ENCODE results near the gene PCBP3. TPM values are rescaled to one million over a fixed set of nuclear protein-coding genes. Genes with fewer than 3 reads are reported as not detected.

The PCBP3 gene
- total RNA-seq, 2 experiments from 2014 or later = 4.8 to 5.8 TPM

- peaks cover 46% of the 10 kb centered on the region for H3K4me1 Mint-ChIP-seq
- H3K27me3 Mint-ChIP-seq = no peaks in the 10 kb centered on the region
- H3K4me3 Mint-ChIP-seq = no peak overlapping the region
- peaks cover 5% of the 10 kb centered on the region for H3K9me3 Mint-ChIP-seq
- peak overlapping the region; percentile 94 for H3K27ac Mint-ChIP-seq
- POLR2A ChIA-PET = no interaction called here
- CTCF ChIA-PET = interaction anchor here (0.9 to 1.2 kb wide), 2 partner anchors 14 to 70 kb away, joined by 3 read pairs; no protein-coding TSS in a partner anchor
- peaks cover 8% of the 10 kb centered on the region for H3K36me3 Mint-ChIP-seq (ENCODE audit: low read depth)
- DNase-seq = peak; percentile 27
Measured at GRCh38 chr21:45769294-45769693, 125.8 kb downstream of the PCBP3 start.

- no peaks in the 10 kb centered on the region for H3K27me3 Mint-ChIP-seq
- peak overlapping the region; percentile 94 for H3K27ac Mint-ChIP-seq
- no peak overlapping the region for H3K4me3 Mint-ChIP-seq
- H3K36me3 Mint-ChIP-seq (ENCODE audit: low read depth) = peaks cover 12% of the 10 kb centered on the region
- DNase-seq = no peak
- CTCF ChIA-PET = interaction anchor here (0.6 to 0.9 kb wide), 2 partner anchors 13 to 17 kb away, joined by 3 read pairs; no protein-coding TSS in a partner anchor
- H3K4me1 Mint-ChIP-seq = peaks cover 46% of the 10 kb centered on the region
- peaks cover 7% of the 10 kb centered on the region for H3K9me3 Mint-ChIP-seq
- POLR2A ChIA-PET = no interaction called here
Measured at GRCh38 chr21:45769896-45770295, 126.4 kb downstream of the PCBP3 start.

- no peak overlapping the region for H3K27ac Mint-ChIP-seq
- CTCF ChIA-PET = no interaction called here
Measured at GRCh38 chr21:45772180-45772579, 128.7 kb downstream of the PCBP3 start.

GRCh38 chr21:45774291-45774690, 130.8 kb downstream of the PCBP3 start:
- Mint-ChIP-seq H3K4me1 (peaks cover 9% of the 10 kb centered on the region), H3K27me3 (no peaks in the 10 kb centered on the region), H3K36me3 (ENCODE audit: low read depth) (peaks cover 27% of the 10 kb centered on the region), H3K9me3 (peaks cover 24% of the 10 kb centered on the region), H3K4me3 (no peak overlapping the region), H3K27ac (no peak overlapping the region)
- POLR2A ChIA-PET = no interaction called here
- CTCF ChIA-PET = no interaction called here
- DNase-seq = no peak

More at GRCh38 chr21:45772180-45772579, 128.7 kb downstream of the PCBP3 start:
- no peak overlapping the region for H3K4me3 Mint-ChIP-seq
- H3K9me3 Mint-ChIP-seq = peaks cover 20% of the 10 kb centered on the region
- H3K27me3 Mint-ChIP-seq = no peaks in the 10 kb centered on the region
- DNase-seq = no peak
- H3K4me1 Mint-ChIP-seq = peaks cover 30% of the 10 kb centered on the region
- POLR2A ChIA-PET = no interaction called here
- H3K36me3 Mint-ChIP-seq (ENCODE audit: low read depth) = peaks cover 19% of the 10 kb centered on the region

- no peaks in the 10 kb centered on the region for H3K4me1 Mint-ChIP-seq
- POLR2A ChIA-PET = no interaction called here
- DNase-seq = no peak
- CTCF ChIA-PET = no interaction called here
- no peak overlapping the region for H3K27ac Mint-ChIP-seq
- peaks cover 27% of the 10 kb centered on the region for H3K36me3 Mint-ChIP-seq (ENCODE audit: low read depth)
- H3K27me3 Mint-ChIP-seq = no peaks in the 10 kb centered on the region
- no peak overlapping the region for H3K4me3 Mint-ChIP-seq
- peaks cover 23% of the 10 kb centered on the region for H3K9me3 Mint-ChIP-seq
Measured at GRCh38 chr21:45776971-45777370, 133.4 kb downstream of the PCBP3 start.

- ChIA-PET CTCF (no interaction called here), POLR2A (no interaction called here)
- peaks cover 21% of the 10 kb centered on the region for H3K36me3 Mint-ChIP-seq (ENCODE audit: low read depth)
- H3K4me3 Mint-ChIP-seq = no peak overlapping the region
- no peak for DNase-seq
- no peaks in the 10 kb centered on the region for H3K4me1 Mint-ChIP-seq
- H3K27me3 Mint-ChIP-seq = no peaks in the 10 kb centered on the region
- peaks cover 20% of the 10 kb centered on the region for H3K9me3 Mint-ChIP-seq
- no peak overlapping the region for H3K27ac Mint-ChIP-seq
Measured at GRCh38 chr21:45778686-45779085, 135.2 kb downstream of the PCBP3 start.

GRCh38 chr21:45779226-45779625, 135.7 kb downstream of the PCBP3 start:
- Mint-ChIP-seq H3K4me1 (no peaks in the 10 kb centered on the region), H3K27ac (no peak overlapping the region), H3K4me3 (no peak overlapping the region), H3K9me3 (peaks cover 19% of the 10 kb centered on the region), H3K36me3 (ENCODE audit: low read depth) (peaks cover 21% of the 10 kb centered on the region), H3K27me3 (no peaks in the 10 kb centered on the region)
- DNase-seq = no peak
- ChIA-PET POLR2A (no interaction called here), CTCF (no interaction called here)

GRCh38 chr21:45780647-45781046, 137.1 kb downstream of the PCBP3 start:
- Mint-ChIP-seq H3K27me3 (no peaks in the 10 kb centered on the region), H3K36me3 (ENCODE audit: low read depth) (peaks cover 15% of the 10 kb centered on the region), H3K27ac (no peak overlapping the region), H3K4me3 (no peak overlapping the region), H3K4me1 (no peaks in the 10 kb centered on the region), H3K9me3 (peaks cover 16% of the 10 kb centered on the region)
- ChIA-PET POLR2A (no interaction called here), CTCF (no interaction called here)
- no peak for DNase-seq

GRCh38 chr21:45781741-45782140, 138.2 kb downstream of the PCBP3 start:
- H3K27ac Mint-ChIP-seq = no peak overlapping the region
- ChIA-PET POLR2A (no interaction called here), CTCF (no interaction called here)
- no peak for DNase-seq
- H3K9me3 Mint-ChIP-seq = peaks cover 9% of the 10 kb centered on the region
- H3K27me3 Mint-ChIP-seq = no peaks in the 10 kb centered on the region
- no peak overlapping the region for H3K4me3 Mint-ChIP-seq
- no peaks in the 10 kb centered on the region for H3K4me1 Mint-ChIP-seq
- peaks cover 14% of the 10 kb centered on the region for H3K36me3 Mint-ChIP-seq (ENCODE audit: low read depth)

- Mint-ChIP-seq H3K4me3 (no peak overlapping the region), H3K27me3 (no peaks in the 10 kb centered on the region), H3K36me3 (ENCODE audit: low read depth) (no peaks in the 10 kb centered on the region), H3K4me1 (no peaks in the 10 kb centered on the region), H3K27ac (no peak overlapping the region), H3K9me3 (no peaks in the 10 kb centered on the region)
- CTCF ChIA-PET = interaction anchor here (0.6 kb wide), 3 partner anchors 16 to 102 kb away, joined by 3 read pairs; no protein-coding TSS in a partner anchor
- POLR2A ChIA-PET = no interaction called here
- DNase-seq = no peak
Measured at GRCh38 chr21:45786660-45787059, 143.1 kb downstream of the PCBP3 start.

GRCh38 chr21:45787371-45787770, 143.8 kb downstream of the PCBP3 start:
- H3K4me3 Mint-ChIP-seq = no peak overlapping the region
- POLR2A ChIA-PET = no interaction called here
- no peak overlapping the region for H3K27ac Mint-ChIP-seq
- no peak for DNase-seq
- CTCF ChIA-PET = interaction anchor here (0.6 kb wide), 2 partner anchors 17 to 103 kb away, joined by 3 read pairs; no protein-coding TSS in a partner anchor
- no peaks in the 10 kb centered on the region for H3K9me3 Mint-ChIP-seq
- no peaks in the 10 kb centered on the region for H3K27me3 Mint-ChIP-seq
- H3K36me3 Mint-ChIP-seq (ENCODE audit: low read depth) = no peaks in the 10 kb centered on the region
- H3K4me1 Mint-ChIP-seq = no peaks in the 10 kb centered on the region

GRCh38 chr21:45788198-45788597, 144.7 kb downstream of the PCBP3 start:
- CTCF ChIA-PET = no interaction called here

GRCh38 chr21:45788637-45789506, 145.3 kb downstream of the PCBP3 start:
- H3K27ac Mint-ChIP-seq = no peak overlapping the region
- ChIA-PET POLR2A (no interaction called here), CTCF (no interaction called here)
- H3K27me3 Mint-ChIP-seq = no peaks in the 10 kb centered on the region
- no peaks in the 10 kb centered on the region for H3K9me3 Mint-ChIP-seq
- no peaks in the 10 kb centered on the region for H3K36me3 Mint-ChIP-seq (ENCODE audit: low read depth)
- H3K4me1 Mint-ChIP-seq = no peaks in the 10 kb centered on the region
- H3K4me3 Mint-ChIP-seq = no peak overlapping the region
- DNase-seq = no peak

More at GRCh38 chr21:45788198-45788597, 144.7 kb downstream of the PCBP3 start:
- no peak for DNase-seq
- H3K36me3 Mint-ChIP-seq (ENCODE audit: low read depth) = no peaks in the 10 kb centered on the region
- no peaks in the 10 kb centered on the region for H3K9me3 Mint-ChIP-seq
- H3K4me3 Mint-ChIP-seq = no peak overlapping the region
- no peaks in the 10 kb centered on the region for H3K27me3 Mint-ChIP-seq
- POLR2A ChIA-PET = no interaction called here
- H3K4me1 Mint-ChIP-seq = no peaks in the 10 kb centered on the region
- no peak overlapping the region for H3K27ac Mint-ChIP-seq

- POLR2A ChIA-PET = no interaction called here
- DNase-seq = no peak
- Mint-ChIP-seq H3K36me3 (ENCODE audit: low read depth) (no peaks in the 10 kb centered on the region), H3K9me3 (no peaks in the 10 kb centered on the region), H3K4me3 (no peak overlapping the region), H3K27me3 (no peaks in the 10 kb centered on the region), H3K4me1 (no peaks in the 10 kb centered on the region), H3K27ac (no peak overlapping the region)
- CTCF ChIA-PET = no interaction called here
Measured at GRCh38 chr21:45790427-45790826, 146.9 kb downstream of the PCBP3 start.
